Stimulated activated CD4-positive, alpha-beta T cell treated with anti-CD3 and anti-CD28 coated beads, TNF-alpha, amount 100 ng/mL, for 1 hour (primary cell): ENCODE data around the gene HEBP2.
"Not testable (repeated sequence)": the region's sequence is repeated elsewhere in the genome, so short reads cannot be mapped to it uniquely, and the experiment has no call there.

Experiments used
- DNase-seq, 3 donors: peaks; one replicate each; pipeline ENCODE4 v3.0.0-alpha.2; 2020; ENCODE audit warnings: low read depth in 3 of 3, low spot score in 1 of 3

HEBP2 gene

DNA sequence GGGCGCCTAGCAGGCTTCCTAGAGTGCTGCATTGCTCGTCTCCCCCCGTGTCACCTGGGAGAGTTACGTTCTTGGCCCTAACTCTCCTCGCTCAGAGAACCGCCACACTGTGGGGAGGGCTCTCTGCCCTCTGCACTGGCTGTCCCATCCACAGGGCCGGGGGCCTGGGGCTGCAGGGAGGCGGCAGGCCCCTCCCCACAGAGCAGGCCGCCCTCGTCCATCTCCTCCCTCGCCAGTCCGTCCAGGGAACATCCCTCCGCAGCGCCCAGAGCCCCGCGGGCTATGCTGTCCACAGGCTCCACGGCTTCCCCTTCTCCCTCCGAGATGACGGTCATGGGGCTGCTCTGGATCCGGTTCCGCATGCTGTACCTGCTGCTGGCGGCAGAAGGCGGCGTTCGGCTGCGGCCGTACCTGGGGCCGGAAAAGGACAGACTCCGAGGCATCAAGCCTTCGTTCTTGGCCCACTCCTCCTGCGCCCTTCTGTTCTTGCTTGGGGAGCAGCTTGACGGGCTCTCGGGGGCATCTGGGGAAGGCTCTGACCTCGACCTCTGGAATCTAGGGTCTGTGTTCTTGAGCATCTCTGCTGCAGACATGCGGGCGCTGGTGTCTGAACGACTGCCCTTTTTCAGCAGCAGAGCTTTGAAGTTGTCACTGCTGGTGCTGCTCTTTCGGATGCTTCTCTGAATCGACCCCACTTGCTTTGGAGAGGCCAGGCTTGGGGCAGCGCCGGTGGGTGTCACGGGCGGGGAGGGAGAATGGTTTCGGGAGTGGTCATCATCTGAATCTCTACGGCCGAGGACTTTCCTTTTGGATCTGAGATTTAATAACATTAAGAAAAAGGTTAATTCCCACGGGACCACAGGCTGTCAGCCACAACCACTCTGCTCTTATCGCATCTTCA lies 20.2 kb downstream of the HEBP2 start:
- no peak for DNase-seq

DNA sequence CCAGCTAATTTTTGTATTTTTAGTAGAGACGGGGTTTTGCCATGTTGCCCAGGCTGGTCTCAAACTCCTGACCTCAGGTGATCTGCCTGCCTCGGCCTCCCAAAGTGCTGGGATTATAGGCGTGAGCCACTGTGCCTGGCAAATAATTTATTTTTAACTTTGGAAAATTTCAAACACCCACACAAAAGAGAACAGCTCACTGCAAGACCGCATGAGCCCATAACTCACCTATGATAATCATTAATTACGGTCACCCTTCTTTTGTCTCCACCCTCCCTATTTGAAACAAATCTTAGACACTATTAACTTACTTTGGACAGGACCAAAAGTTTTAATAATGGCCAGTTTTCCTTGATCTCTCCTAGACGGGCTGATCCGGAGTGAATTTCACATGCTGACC lies 21.2 kb downstream of the HEBP2 start:
- DNase-seq, result not testable (repeated sequence)

DNA sequence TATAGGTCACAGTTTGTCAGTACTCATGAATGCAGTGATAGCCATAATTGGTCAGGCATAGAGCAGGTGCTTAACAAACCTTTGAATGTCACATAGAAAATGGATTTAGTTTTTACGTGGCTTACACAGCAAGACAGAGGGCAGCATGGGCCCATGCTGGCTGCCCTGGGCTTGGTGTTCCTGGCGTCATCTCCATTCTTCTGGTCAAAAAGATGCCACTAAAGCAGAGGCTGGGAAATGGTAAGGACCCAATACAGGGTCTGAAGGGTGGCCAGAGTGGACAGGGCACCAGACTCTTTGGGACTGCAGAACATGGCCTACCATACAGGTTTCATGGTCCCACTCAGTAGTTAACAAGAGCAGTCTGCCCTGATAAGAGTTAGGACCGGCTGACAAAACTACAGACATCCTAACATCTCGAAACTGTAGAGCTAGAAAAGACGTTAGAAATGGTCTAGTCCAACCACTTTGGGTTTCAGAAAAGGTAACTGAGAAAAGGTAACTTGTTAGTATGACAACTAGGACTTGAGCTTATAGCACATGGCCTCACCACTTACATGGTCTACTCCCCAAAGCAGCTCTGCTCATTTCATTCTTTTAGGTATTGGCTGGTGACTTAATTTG lies 22.6 kb downstream of the HEBP2 start:
- no peak for DNase-seq

DNA sequence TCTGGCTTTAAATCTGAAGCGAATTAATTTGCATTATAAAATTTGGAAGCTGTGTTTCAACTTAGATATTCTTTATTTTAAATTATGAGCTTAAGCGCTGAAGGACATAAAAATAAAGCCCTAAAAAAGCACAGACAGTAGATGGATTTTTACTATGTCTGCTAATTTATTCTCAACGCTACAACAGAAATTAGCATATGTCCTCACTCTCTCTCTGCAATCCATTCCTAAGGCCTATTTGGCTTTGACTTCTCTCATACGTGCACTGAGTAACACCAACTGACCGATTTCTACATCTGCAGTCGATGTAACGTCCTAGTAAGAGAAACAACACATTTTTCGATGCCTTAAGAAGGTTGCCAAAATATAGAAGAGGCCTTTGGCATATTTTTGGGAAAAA lies 23.7 kb downstream of the HEBP2 start:
- no peak for DNase-seq

DNA sequence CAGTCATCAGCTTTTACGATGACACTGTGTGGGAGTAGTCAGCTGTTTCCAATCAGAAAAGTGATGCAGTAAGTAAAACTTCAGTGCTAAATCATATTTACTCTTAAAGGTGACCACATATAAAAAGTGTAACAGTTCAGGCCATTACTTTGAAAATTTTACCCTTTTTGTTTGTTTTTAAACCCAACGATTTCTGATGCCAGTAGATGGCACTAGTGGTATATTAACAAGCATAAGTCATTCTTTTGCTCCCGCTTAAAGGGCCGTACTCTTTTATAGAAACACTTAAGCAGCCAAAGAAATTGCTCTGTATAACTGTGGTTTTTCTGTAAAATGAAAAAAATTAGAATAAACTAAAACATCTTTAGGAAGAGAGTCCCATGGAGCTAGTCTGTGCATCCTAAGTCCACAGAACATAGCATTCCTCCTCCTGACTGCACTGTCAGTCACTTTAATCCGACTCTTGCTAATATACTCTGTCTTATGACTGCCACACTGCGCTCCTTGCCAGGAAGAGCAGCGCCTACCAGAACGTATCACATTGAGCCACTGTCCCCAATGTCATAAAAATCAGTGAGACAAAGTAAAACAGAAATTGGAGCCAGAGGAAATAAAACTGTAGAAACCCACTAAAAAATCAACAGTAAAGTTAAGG lies 25.0 kb downstream of the HEBP2 start:
- DNase-seq, result no peak

DNA sequence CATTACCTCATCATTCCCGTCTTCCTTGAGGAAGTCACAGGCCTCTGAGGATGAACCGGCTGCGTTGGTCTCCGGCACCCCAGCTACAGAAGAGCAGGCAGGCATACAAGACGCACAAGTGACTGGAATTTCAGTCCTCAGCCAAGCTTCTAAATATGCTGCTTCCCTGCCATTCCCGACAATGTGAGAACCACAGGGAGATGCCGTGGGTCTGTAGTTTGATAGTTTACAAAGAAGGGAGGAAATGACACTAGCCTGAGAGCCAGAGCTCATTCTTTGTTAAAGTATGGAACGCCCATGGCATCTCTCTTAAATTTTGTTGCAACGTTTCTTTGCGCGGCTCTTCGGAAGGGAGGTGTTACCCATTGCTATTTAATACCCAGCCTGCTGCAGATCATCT lies 25.7 kb downstream of the HEBP2 start:
- DNase-seq, result no peak

DNA sequence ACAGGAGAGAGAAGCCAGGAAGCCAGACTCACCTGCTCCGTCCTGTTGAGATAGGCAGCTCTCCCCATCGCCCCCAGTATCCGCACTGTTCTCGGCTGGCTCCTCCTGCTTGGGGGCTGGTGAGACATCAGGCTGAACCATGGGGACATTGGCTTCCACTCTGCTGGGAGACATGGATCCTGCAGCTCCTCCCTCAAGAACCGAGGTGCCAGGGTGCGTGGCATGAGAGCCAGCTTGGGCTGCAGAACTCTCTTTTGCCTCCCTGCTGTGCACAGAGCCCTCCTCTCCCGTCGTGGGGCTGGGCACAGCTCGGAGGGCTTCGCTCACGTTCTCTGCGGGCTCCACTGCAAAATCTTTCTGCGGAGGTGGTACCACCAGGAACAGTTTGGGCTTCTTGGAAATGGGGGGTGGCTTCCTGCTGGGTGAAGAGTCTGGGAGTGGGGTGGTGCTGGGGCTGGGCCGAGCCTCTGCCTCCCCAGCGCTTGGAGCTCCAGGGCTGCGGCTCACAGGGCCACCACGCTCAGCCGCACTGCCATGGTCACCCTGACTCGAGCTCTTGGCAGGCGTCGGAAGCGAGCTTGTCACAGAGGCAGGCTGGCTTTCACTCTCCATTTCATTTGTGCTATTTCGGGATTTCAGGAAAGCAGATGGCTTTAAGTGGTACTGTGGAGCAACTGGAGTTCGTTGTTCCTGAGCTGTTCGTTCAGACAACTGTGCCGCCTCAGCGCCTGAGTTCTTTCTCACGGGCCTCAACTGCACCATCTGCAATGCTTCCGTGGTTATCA lies 26.5 kb downstream of the HEBP2 start:
- DNase-seq, result no peak

DNA sequence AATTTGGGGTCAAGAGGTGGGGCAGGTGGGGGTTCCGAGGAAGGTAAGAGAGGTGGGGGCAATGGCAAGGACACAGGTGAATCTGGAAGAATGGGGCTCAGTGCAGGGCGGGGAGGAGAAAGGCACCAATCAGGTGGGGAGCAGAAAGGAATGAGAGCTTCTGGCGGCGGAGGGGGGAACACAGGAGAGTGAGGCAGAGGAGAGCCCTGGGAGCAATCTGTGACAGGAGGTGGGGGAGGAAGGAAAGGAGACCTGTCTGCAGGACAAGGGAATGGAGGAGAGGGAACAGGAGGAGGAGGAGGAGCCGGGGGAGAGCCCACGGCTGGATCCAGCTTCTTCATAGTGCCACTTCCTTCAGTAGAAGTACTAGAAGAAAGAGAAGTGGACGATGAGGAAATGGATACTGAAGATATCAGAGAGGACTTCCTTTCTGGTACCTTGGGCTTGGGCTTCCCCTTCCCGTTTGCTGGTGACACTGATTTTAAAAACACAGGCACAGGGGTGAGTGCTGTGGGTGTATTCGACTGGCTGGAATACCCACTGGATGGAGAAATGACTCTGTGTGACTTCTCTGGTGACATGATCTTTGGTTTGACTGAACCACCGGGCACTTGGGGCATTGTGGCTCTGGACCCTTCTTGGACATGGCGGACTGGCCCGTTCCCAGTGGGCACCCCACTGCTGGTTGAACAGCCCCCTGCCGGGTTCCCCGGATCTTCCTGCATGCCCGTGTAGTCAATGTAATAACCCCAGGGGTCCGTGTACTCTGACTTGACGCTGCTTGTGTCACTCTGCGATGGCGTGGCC lies 27.4 kb downstream of the HEBP2 start:
- no peak for DNase-seq

DNA sequence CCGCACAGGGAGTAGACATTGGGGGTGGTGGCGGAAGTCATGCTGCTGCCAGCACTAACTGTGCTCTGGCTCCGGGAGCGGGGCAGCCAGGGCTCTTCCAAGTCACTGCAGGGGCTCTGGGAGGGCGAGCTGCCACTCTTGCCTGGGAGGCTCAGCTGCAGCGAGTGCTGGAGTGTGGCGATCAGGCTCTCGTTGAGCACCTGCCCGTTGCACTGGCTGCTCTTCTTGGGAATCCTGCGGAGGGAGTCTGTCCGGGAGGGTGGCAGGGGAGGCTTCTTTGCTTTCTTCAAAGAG lies 28.0 kb downstream of the HEBP2 start:
- no peak for DNase-seq

DNA sequence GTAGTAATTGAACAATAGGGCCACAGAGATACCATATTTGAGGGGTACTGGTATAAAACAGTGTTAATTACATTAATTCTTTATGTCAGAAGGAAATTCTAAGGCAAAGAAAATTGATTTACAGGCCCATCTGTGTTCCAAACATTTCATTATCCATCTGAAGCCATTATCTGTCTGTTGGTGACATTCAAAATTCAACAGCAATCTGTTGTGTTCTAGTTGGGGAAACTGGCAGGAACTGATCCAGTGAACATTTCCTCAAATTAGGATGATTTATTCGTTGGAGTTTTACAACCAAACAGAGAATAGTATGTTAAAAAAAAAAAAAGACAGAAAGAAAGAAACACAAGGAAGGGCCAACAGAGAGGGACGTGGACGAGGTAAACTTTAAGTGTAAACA lies 30.1 kb downstream of the HEBP2 start:
- DNase-seq, result no peak

DNA sequence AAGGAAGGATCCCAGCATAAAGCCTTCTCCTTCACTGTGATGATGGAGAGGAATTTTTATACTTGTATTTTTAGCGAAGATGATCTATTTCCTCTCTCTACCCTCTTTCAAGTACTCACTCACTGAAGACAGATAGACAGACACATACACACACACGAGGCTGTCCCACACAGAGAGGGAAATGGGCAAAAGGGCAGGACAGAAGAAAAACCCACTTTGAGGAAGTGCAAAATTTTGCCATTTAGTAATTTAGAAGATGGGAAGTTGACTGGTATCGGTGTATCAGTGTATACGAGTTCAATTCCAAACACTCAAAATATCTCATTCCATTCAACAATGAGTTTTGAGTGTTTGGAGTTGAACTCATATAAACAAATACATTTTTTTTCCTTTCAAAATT lies 30.9 kb downstream of the HEBP2 start:
- no peak for DNase-seq

DNA sequence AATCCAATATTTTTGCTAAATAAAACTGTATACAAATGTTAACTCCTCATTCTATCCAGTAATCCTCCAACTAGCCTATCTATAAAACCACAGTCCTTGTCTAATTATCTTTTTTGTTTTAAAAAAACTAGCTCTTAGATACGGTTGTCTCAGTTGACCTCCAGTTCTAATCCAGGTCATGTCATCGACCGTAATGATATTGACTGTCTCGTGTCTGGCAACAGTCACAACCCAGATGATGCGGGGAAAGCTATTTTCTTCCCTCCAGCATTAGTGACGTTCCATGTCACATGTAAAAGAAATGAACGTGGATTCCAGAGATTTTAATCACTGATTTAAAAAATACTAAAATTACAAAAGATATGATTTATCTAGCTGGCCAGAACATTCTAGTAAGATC lies 35.5 kb downstream of the HEBP2 start:
- no peak for DNase-seq

DNA sequence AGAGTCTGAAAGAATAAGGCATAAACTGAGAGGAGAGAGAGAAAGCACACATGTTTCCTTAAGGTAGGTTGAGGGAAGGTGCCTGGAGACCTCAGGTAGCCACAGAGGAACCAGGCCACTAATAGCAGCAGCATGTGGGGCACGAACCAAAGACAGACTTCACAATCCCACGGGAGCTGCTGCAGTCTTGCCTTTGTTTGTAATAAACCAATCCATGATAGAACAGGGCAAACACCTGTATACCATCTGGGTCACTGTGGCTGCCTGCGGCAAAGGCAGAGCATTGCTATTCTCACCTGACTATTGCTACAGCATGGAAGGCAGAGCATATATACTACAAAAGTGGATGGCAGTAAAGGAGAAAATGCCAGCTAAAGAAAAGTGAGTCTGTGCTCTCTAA lies 36.3 kb downstream of the HEBP2 start:
- DNase-seq, result no peak

DNA sequence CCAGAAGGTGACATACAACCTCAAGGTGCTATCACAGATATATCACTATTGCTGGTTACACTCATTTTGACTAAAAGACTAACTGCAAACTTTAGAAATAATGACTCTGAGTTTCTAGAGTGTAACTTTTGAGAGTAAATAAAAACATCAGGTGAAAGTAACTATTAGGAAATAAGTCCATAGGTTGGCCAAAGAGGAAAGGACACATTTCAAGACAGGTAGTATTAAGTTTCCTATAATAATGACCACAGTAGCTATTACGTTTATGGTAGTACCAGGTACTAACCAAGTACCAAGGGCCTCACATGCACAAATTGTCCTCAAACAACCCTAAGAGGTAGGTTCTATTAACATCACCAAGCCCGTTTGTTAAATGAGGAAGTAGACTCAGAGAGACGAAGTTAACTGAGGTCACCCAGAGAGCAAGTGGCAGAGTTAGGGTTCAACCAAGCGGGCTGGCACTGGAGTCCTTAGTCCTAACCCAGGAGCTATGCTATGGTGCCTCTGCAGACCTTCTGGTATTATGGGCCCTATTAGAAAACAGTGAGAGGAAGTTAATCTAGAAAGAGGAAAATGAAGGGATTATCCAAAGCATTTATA lies 36.8 kb downstream of the HEBP2 start:
- DNase-seq, result no peak

DNA sequence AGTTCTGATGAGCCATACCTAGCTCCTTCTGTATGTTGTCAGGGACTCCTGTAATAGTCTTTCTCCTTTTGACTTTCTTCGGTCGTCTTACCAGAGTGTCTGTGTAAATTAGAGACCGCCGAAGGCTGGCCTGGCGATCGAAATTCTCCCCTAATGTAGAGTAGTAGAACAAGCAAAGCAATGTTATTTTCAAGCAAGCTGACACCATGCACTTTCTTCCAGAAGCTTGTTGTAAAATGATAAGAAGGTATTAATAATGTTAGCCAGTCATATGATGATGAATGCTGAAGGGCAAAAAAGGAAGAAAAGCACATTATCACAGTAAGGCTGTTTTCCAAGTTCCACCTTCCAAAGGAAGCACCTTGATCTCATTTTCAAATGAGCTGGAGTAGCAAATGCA lies 37.9 kb downstream of the HEBP2 start:
- no peak for DNase-seq

DNA sequence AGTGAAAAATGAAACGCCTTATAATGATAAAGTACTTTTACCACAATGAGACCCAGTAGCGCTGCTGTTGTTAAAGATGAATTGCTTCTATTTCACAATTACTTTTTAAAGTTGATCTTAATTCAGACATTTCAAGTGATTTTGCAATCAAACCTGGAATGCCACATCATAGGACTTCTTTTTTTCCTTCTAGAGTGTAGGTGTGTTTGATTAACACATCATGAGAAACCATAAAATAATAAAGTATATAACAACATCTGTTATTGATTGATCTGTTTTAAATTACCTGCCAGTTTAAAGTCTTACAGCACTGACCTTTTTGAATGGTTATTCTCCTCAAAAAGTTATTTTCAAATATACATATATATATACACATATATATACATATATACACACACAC lies 38.6 kb downstream of the HEBP2 start:
- DNase-seq, result no peak

DNA sequence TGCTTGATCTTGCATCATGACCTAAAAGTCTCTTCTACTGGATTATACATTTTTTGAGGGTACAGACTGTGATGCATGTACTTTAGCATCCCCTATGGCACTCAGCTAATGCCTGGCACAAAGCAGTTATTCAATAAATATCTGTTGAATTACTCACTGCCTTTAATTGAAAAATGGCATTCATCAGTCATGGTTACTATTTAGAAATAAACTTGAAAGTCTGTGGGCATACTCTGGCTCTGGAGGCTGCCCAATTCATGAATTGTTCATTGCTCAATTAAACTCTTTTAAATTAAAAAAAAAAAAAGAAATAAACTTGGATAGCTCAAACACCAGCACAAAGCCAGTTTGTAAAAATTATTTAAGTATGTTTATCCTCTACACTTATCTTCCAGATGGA lies 40.0 kb downstream of the HEBP2 start:
- DNase-seq, result no peak

DNA sequence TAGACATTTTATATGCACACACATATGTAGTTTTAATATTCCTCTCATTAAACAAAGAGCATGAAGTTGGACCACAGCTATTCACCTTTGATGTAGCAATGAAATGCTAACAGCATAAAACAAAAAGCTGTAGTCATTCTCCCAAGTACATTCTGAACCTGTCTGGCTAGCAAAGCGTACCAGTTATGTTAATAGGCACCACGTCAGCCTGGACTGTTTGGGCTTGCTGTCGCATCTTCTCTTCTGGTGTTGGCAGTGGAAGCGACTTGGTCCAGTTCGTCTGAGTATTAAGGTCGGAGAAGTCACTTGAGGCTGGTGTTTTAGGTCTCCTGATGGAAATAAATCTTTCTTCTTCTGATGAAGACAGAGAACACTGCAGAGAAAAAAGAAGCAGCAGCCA lies 42.8 kb downstream of the HEBP2 start:
- DNase-seq, result no peak

DNA sequence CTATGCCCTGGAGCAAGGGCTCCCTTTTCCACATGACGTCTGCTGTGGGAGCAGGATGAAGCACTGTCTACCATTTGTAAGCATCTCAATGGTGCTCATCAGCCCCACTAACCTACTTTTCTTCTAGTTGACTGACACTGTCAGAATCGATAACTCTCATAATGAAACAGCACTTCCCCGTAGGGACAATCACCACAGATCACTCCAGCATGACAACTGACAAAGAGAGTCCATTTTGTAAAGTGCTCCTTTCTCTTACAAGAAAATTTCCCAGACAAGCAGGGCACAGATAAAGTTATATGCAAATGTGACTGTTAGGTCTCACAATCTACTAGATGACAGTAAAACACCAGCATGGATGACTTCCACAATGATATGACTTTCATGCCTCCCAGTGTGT lies 46.4 kb downstream of the HEBP2 start:
- DNase-seq, result no peak

DNA sequence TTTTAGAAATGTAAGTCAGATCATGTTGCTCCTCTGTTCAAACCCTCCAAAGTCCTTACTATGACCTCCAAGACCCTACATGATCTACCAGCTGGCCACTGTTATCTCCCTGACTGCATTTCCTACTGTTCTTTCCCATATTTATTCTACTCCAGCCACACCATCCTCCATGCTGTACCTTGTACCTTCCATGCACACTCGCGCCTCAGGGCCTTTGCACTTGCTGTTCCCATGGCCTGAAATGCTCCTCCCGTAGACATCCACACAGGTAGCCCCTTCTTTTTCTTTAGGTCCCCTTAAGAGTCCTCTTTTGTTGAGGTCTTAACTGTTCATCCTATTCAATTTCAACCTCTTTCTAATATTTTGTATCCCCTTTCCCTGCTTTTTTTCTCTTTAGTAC lies 47.0 kb downstream of the HEBP2 start:
- DNase-seq, result no peak
